Mucosa of stomach (tissue), 1 donor: ENCODE results near the gene TENT5C.

Experiments used
- H3K27me3 ChIP-seq: one replicate; pipeline ENCODE4 v1.7.0; 2013; ENCODE audit warnings: mild to moderate bottlenecking, low read length; ENCODE audit not compliant: control insufficient read depth, insufficient read depth
- H3K36me3 ChIP-seq: one replicate; pipeline ENCODE4 v1.7.0; 2013; ENCODE audit warnings: low read length; ENCODE audit not compliant: control insufficient read depth, insufficient read depth
- H3K4me1 ChIP-seq: one replicate; pipeline ENCODE4 v1.7.0; 2013; ENCODE audit warnings: mild to moderate bottlenecking, low read length; ENCODE audit not compliant: control insufficient read depth, insufficient read depth
- H3K4me3 ChIP-seq: one replicate; pipeline ENCODE4 v1.7.0; 2013; ENCODE audit warnings: low read length
- H3K9ac ChIP-seq: one replicate; pipeline ENCODE4 v1.7.0; 2013; ENCODE audit warnings: mild to moderate bottlenecking, low read length, moderate library complexity
- H3K9me3 ChIP-seq: one replicate; pipeline ENCODE4 v1.7.0; 2013; ENCODE audit warnings: mild to moderate bottlenecking, low read length, moderate library complexity; ENCODE audit not compliant: control insufficient read depth
- donor health status: Pancreatic carcinoma.

TENT5C gene

DNA sequence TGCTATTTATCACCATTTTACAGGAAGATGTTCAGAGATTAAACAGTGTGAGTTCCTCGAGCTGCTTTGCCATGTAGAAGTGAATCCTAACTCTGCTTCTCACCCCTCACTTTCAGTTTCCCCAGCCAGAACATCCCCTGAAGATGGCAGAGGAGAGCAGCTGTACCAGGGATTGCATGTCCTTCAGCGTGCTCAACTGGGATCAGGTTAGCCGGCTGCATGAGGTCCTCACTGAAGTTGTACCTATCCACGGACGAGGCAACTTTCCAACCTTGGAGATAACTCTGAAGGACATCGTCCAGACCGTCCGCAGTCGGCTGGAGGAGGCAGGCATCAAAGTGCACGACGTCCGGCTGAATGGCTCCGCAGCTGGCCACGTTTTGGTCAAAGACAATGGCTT is 16.9 kb downstream of the TENT5C start:
- H3K27me3 ChIP-seq, result no peaks in the 10 kb centered on the region
- no peak overlapping the region for H3K4me3 ChIP-seq
- H3K9ac ChIP-seq, result no peak overlapping the region
- H3K36me3 ChIP-seq, result no peaks in the 10 kb centered on the region
- H3K4me1 ChIP-seq, result peaks cover 20% of the 10 kb centered on the region
- no peaks in the 10 kb centered on the region for H3K9me3 ChIP-seq

DNA sequence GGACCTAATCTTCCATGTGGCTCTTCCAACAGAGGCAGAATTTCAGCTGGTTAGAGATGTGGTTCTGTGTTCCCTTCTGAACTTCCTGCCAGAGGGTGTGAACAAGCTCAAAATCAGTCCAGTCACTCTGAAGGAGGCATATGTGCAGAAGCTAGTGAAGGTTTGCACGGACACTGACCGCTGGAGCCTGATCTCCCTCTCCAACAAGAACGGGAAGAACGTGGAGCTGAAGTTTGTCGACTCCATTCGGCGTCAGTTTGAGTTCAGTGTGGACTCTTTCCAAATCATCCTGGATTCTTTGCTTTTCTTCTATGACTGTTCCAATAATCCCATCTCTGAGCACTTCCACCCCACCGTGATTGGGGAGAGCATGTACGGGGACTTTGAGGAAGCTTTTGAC is 17.3 kb downstream of the TENT5C start:
- no peaks in the 10 kb centered on the region for H3K9me3 ChIP-seq
- no peak overlapping the region for H3K9ac ChIP-seq
- no peaks in the 10 kb centered on the region for H3K27me3 ChIP-seq
- no peak overlapping the region for H3K4me3 ChIP-seq
- H3K36me3 ChIP-seq, result no peaks in the 10 kb centered on the region
- H3K4me1 ChIP-seq, result peaks cover 21% of the 10 kb centered on the region

DNA sequence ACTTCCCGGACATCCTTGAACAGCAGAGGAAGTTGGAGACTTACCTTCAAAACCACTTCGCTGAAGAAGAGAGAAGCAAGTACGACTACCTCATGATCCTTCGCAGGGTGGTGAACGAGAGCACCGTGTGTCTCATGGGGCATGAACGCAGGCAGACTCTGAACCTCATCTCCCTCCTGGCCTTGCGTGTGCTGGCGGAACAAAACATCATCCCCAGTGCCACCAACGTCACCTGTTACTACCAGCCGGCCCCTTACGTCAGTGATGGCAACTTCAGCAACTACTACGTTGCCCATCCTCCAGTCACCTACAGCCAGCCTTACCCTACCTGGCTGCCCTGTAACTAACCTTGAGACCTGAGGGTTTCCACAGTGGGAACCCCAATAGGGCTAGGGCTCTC is 17.9 kb downstream of the TENT5C start:
- Histone ChIP-seq H3K36me3 (no peaks in the 10 kb centered on the region), H3K4me1 (peaks cover 19% of the 10 kb centered on the region), H3K27me3 (no peaks in the 10 kb centered on the region), H3K9ac (no peak overlapping the region), H3K9me3 (no peaks in the 10 kb centered on the region), H3K4me3 (no peak overlapping the region)

DNA sequence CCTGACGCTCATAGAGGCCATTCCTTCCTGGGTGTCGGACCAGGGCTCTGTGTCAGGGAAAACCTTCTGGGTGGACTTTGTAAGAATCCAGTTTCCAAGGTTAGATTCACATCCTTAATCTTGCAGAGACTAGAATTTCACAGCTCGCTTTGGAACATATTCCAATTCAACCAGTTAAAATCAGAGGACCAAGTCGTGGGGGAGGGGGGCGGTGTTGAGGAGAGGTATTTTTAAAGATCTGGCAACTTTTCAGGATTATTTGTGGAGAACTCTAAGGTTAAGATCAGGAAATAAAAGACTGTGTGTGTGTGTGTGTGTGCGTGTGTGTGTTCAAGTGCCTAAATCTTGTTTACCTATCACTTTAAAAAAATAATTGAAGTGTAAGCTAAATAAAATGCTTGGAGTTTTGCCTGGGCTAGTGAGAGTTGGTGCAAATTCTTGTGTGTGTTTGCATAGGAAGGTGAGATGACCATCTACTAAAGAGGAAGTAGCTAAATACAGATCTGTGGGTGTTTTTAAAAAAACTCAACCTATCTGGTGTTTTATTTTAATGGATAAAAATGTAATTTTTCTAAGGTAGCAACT is 21.8 kb downstream of the TENT5C start:
- H3K4me3 ChIP-seq, result no peak overlapping the region
- no peaks in the 10 kb centered on the region for H3K9me3 ChIP-seq
- peaks cover 48% of the 10 kb centered on the region for H3K4me1 ChIP-seq
- no peak overlapping the region for H3K9ac ChIP-seq
- H3K36me3 ChIP-seq, result no peaks in the 10 kb centered on the region
- H3K27me3 ChIP-seq, result no peaks in the 10 kb centered on the region

DNA sequence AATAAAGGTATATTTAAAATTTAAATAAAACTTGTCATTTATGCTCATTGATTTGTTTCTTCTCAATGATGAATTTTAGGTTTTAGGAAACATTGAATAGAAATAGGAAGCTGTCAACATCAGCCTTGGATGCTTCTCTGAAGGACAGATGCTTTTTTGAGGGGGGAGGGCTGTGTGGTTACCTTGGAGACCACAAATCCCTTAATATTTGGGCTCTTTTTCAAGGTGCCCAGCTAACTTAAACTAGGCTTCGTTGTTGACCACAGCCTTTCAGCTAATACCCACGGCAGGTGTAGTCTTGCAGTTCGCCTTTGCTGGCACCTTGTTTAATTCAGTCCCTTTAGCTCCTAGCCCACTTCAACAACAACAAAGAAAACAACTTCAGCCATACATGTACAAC is 22.5 kb downstream of the TENT5C start:
- H3K9me3 ChIP-seq, result no peaks in the 10 kb centered on the region

DNA sequence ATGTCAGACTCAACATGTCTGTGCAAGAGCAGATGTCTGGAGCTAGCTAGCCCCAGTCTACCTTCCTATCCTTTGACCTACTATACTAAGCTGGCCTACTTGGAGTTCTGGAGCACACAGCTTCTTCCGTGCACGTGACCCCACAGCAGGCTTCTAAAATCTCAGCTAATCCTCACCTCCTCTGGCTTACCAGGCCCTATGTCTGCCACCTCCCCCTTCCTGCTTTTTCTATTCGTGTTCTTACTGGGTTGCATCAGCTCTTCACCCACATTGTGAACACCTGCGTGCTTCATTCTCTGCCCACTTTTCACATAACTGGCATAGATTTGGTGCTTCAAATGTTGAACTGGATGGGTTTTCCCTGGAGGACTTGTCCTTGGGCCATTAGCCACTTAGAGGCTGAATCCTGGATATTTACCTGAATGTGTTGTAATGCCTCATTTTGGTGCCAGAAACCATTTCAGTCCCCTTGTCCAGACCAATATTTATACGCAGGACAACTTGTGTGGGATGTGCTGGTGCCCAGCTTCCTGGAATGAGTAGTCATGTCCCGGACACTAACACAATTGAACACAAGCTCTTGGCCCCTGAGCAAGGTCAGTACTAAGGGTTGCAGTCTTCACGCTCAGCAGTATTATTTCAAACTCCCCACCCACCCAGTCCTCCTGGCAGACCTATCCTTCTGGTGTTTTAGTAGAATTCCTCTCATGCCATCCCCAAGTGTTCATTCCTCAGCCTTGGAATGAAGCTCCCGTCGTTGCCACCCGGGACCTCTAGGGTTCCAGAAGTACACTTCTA is 24.0 kb downstream of the TENT5C start:
- peaks cover 59% of the 10 kb centered on the region for H3K4me1 ChIP-seq
- H3K9me3 ChIP-seq, result no peaks in the 10 kb centered on the region
- H3K27me3 ChIP-seq, result no peaks in the 10 kb centered on the region
- no peaks in the 10 kb centered on the region for H3K36me3 ChIP-seq
- no peak overlapping the region for H3K9ac ChIP-seq
- no peak overlapping the region for H3K4me3 ChIP-seq

More for the DNA sequence above, 22.5 kb downstream of the TENT5C start:
- H3K9ac ChIP-seq, result no peak overlapping the region
- H3K4me1 ChIP-seq, result peaks cover 50% of the 10 kb centered on the region
- H3K4me3 ChIP-seq, result no peak overlapping the region
- no peaks in the 10 kb centered on the region for H3K36me3 ChIP-seq
- no peaks in the 10 kb centered on the region for H3K27me3 ChIP-seq

DNA sequence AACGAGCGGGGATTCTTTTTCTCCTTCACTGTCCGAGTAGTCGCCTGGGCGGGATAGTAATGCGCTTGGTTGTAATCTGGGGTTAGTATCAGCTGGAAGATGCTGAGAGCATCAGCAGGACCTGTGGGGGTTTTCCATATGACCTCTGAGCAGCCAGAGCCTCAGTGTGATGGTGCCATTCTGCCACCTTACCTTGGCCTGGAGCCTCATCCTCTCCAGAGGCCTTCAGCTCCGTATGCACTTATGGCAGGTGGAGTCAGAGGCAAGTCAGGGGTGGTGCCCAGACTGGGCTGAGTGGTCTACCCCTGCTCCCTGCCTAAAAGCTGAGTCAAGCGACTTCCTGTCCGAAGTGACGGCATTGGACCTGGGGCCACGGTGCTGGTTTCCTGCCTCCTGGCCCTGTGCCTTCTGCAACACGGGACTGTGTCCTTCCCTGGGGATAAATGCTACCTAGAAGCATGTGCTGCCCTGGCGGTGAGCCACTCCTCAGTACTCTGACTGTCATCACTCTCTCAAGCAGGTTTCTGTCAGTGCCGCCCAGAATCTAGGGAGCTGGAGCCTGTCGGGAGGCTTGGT is 24.7 kb downstream of the TENT5C start:
- Histone ChIP-seq H3K9ac (no peak overlapping the region), H3K9me3 (no peaks in the 10 kb centered on the region), H3K27me3 (no peaks in the 10 kb centered on the region), H3K36me3 (no peaks in the 10 kb centered on the region), H3K4me1 (peaks cover 59% of the 10 kb centered on the region), H3K4me3 (no peak overlapping the region)

DNA sequence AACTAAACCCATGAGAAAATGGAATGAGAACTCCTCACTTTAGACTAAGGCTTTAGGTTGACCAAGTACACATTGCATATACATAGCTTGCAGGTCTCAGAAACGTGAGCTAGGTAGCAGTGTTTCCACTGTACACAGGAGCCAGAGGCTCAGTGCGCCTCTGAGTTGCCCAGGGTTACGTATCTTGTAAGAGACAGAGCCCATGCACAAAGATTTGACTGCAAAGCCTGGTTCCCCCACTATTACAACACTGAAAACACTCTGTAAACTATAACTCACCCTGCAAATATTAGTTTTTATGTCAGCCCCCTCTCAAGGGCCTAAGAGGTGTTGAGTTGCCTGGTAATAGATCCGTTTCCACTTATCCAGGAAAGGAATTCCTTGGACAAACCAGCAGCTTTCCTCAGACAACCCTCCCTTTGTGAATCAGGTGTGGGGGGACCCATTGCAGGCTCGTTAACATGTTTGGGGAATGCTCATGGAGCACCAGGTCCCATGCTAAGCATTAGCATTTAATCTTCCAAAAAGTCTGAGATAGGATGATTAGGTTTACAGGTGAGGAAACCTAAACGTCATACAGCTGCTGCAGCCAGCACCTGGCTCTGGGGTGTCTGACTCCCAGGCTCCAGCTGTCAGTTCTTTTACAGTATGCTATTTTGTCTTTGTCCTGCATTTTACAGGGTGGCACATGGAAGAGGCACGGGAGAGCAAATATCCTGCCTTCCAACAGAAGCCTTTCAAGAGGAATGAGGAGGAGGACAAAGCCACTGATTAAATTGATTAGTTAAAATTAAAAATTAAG is 25.7 kb downstream of the TENT5C start:
- H3K36me3 ChIP-seq, result no peaks in the 10 kb centered on the region
- H3K27me3 ChIP-seq, result no peaks in the 10 kb centered on the region
- H3K9me3 ChIP-seq, result no peaks in the 10 kb centered on the region
- no peak overlapping the region for H3K4me3 ChIP-seq
- H3K4me1 ChIP-seq, result peaks cover 55% of the 10 kb centered on the region
- no peak overlapping the region for H3K9ac ChIP-seq

DNA sequence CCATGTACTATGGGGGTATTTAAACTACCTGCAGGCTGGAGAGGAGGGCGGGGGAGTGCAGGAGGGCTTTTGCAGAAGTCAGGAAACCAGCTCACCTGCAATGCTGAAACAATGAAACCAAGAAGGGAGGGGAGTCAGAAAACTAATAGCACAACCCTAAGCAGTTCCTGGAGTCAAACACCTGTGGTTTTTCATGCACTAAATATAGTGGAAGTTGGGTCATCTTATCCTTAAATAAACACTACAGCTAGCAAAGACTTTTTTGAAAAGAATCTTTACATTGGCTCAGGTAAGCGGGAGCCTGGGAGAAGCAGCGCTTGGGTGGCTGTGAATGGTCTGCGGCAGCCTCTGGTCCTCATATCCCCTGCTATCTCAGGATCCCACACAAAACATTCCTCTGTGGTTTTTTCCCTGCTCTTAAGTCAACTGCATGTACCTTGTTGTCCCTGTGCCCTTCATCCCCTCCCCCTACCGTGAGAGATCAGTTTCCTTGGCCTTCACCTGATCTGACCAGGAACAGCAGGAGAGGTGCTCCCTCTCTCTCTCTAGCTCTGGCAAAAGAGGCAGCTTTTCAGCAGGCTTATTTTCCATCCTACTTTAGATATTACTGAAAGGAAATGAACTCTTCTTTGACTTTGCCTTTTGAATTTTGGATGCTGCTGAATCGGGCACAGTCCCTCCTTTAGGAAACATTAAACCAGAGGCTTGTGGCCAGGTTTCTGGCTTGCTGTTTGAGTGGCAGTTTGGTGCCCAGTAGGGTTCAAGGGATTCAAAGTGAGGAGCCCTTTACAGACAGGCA is 26.6 kb downstream of the TENT5C start:
- Histone ChIP-seq H3K27me3 (no peaks in the 10 kb centered on the region), H3K36me3 (no peaks in the 10 kb centered on the region), H3K4me1 (peaks cover 50% of the 10 kb centered on the region), H3K9ac (no peak overlapping the region), H3K4me3 (no peak overlapping the region), H3K9me3 (no peaks in the 10 kb centered on the region)

DNA sequence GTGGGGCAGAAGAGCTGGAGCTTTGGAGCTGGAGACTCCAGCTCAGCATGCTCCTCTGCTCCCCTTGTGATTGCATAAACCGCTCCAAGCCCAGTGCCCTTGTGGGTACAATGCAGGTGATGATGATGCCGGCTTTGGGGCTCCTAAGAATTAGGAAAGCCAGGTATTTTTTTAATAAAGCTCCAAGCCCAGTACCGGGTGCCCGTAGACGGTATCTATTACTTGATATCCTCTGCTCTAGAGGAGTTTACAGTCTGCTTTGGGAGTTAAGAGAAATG is 27.2 kb downstream of the TENT5C start:
- H3K36me3 ChIP-seq, result no peaks in the 10 kb centered on the region
- H3K4me3 ChIP-seq, result no peak overlapping the region
- H3K9ac ChIP-seq, result no peak overlapping the region
- no peaks in the 10 kb centered on the region for H3K27me3 ChIP-seq
- no peaks in the 10 kb centered on the region for H3K9me3 ChIP-seq
- peaks cover 46% of the 10 kb centered on the region for H3K4me1 ChIP-seq

DNA sequence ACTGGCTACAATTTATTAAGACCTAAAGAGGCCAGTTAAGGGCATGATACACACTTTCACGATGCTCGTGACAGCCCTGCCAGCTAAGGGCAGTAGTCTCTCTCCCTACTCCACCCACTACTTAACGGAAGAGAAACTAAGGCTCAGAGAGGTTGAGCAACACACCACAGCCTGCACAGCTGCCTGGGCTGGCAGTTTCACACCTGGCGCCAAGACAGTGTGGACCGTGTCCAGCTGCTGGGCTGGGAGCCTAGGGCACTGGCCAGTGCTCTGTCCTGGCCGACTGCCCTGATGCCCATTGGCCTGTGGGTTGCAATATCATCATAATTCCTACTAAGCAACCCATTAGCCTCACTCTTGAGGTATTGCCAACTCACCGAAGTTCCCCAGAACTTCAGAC is 27.6 kb downstream of the TENT5C start:
- Histone ChIP-seq H3K4me3 (no peak overlapping the region), H3K9me3 (no peaks in the 10 kb centered on the region), H3K27me3 (no peaks in the 10 kb centered on the region), H3K9ac (no peak overlapping the region), H3K36me3 (no peaks in the 10 kb centered on the region), H3K4me1 (peaks cover 46% of the 10 kb centered on the region)
